ENCODE measurements around the gene MAST3. TPM values are rescaled to one million over a fixed set of nuclear protein-coding genes. Genes with fewer than 3 reads are reported as not detected.

The MAST3 gene
- total and polyA plus RNA-seq, 2 of the 8 experiments (the other 6 are each of a cell fraction or from before 2014, with no cell fraction given): 3.4 to 9.0 TPM

DNA sequence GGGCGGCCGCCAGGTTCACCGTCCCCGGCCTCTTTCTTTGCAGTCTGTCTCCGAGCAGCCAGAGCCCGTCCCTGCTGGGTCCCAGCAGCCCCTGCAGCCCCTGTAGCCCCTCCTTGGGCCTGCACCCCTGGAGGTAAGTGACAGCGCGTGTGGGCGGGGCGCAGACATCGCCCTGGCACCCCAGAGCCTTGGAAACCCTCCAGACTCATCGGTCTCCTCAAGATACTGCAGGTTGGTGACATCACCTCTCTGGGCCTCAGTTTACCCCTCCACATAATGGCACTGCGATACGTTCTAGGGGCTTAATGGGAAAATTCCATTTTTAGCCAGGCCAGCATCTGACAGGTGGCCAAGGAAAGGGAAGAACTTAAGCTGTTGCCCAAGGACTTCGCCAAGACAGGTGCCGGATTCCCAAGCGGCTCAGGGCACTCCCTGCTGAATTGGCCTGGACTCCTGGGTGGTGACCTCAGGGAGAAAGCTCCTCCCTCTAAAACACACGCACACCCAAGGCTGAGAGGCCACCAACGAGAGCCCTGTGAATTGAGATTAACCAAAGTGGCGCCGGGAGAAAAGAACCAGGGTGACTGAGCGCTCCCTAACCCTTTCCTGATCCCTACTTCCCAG is 13.1 kb downstream of the MAST3 start:
- DNase-seq (ENCODE audit: low read depth in 1 of 2, low spot score in 2 of 2) (no peak), FAIRE-seq (no peak)
- no peak overlapping the region for H2BK15ac ChIP-seq (ENCODE audit: low read length)
- CTCF ChIA-PET (ENCODE audit: partially characterized antibody): interaction anchor here (0.7 to 5.1 kb wide), 18 partner anchors 9 to 420 kb away, joined by 3 to 29 read pairs (median 4); partner anchors contain the start of gene PIK3R2
- no peak overlapping the region for H3K56ac ChIP-seq (replicated peaks; ENCODE audit: insufficient read length, low read depth, low read length)
- H3K4ac ChIP-seq (replicated peaks; ENCODE audit: insufficient read length, low read depth, low read length): no peak overlapping the region
- no peaks in the 10 kb centered on the region for H3K36me3 ChIP-seq (ENCODE audit: control insufficient read depth in 2 of 4, insufficient read depth in 4 of 4, low read length in 3 of 4)
- no peak overlapping the region for H3K18ac ChIP-seq (ENCODE audit: extremely low read depth, low read length)
- peak overlapping the region; percentile 55 to 71 (median 62) for H3K4me3 ChIP-seq (ENCODE audit: extremely low read depth in 1 of 4, insufficient read depth in 2 of 4, low read depth in 3 of 4, low read length in 4 of 4)
- WGBS, 2 experiments (ENCODE audit: extremely low coverage in 1 of 2, insufficient coverage in 1 of 2, insufficient read length in 1 of 2, insufficient replicate concordance in 2 of 2, low coverage in 1 of 2, low lambda C conversion rate in 2 of 2, missing lambda C conversion rate in 1 of 2): 38% methylated on average over 21 of the region's 22 CpGs; no CpG with 5 or more reads in 1 of the 2 experiments
- no peak for TF ChIP-seq TAF1 (IDR thresholded peaks at IDR 0.05; ENCODE audit: low read depth, low read length)
- no peak for TF ChIP-seq KDM4A (IDR thresholded peaks at IDR 0.05; ENCODE audit: low read depth, low read length, severe bottlenecking)
- TF ChIP-seq SP4 (IDR thresholded peaks at IDR 0.05; ENCODE audit: low read length): no peak
- no peak for TF ChIP-seq SIRT6 (IDR thresholded peaks at IDR 0.05; ENCODE audit: low read length)
- no peak for TF ChIP-seq BCL11A (IDR thresholded peaks at IDR 0.05; ENCODE audit: low read depth in 2 of 2, low read length in 2 of 2)
- TF ChIP-seq NRF1 (IDR thresholded peaks at IDR 0.05; ENCODE audit: low read depth, low read length): no peak
- H3K4me1 ChIP-seq (replicated peaks in 1 of 4; ENCODE audit: control insufficient read depth in 3 of 4, insufficient read depth in 4 of 4, low read length in 3 of 4): peaks cover 0 to 8% (median 4%) of the 10 kb centered on the region in 4 experiments; a peak in 3 of 7 replicates
- peak overlapping the region in 2 of 4 experiments; percentile 34 to 35; a peak in 3 of 7 replicates for H3K9ac ChIP-seq (replicated peaks in 1 of 4; ENCODE audit: extremely low read depth in 1 of 4, low read depth in 3 of 4, low read length in 3 of 4)
- H2AK5ac ChIP-seq (ENCODE audit: low read depth, low read length): no peak overlapping the region
- no peaks in the 10 kb centered on the region for H3K79me1 ChIP-seq (ENCODE audit: low read depth, low read length)
- POLR2A ChIA-PET (ENCODE audit: partially characterized antibody): interaction anchor here (0.8 to 4.3 kb wide), 11 partner anchors 9 to 341 kb away, joined by 3 to 15 read pairs (median 3); partner anchors contain the start of genes JUND, MAST3, PIK3R2 and RAB3A
- peaks cover 0 to 12% (median 9%) of the 10 kb centered on the region in 4 experiments; a peak in 5 of 7 replicates for H3K27me3 ChIP-seq (replicated peaks in 1 of 4; ENCODE audit: control insufficient read depth in 3 of 4, extremely low read depth in 1 of 4, insufficient read depth in 3 of 4, low read length in 3 of 4)
- peaks cover 12% of the 10 kb centered on the region for H3K23me2 ChIP-seq (ENCODE audit: low read depth, low read length)
- no peak overlapping the region for H4K91ac ChIP-seq (replicated peaks; ENCODE audit: insufficient read length, low read length)
- no peak overlapping the region for H2BK12ac ChIP-seq (ENCODE audit: low read depth, low read length)
- H3K14ac ChIP-seq (ENCODE audit: insufficient read length): no peak overlapping the region
- no peak overlapping the region for H3K23ac ChIP-seq (ENCODE audit: insufficient read length)
- no peak overlapping the region for H2AFZ ChIP-seq (ENCODE audit: low read length)
- peak overlapping the region; percentile 68 to 87 for H3K4me2 ChIP-seq (ENCODE audit: insufficient read depth in 1 of 2, low read depth in 2 of 2, low read length in 2 of 2)
- H2BK20ac ChIP-seq (ENCODE audit: low read length): no peak overlapping the region
- no peak overlapping the region for H2BK5ac ChIP-seq (ENCODE audit: low read depth, low read length)
- H2BK120ac ChIP-seq (replicated peaks; ENCODE audit: low read depth, low read length): no peak overlapping the region
- peak overlapping the region; percentile 78; the same call in 1 of the 2 replicates for H4K8ac ChIP-seq (ENCODE audit: extremely low read depth, insufficient read depth, low read length)
- H3K9me3 ChIP-seq (ENCODE audit: insufficient read depth in 2 of 2, low read depth in 1 of 2, low read length in 1 of 2): no peaks in the 10 kb centered on the region
- no peak overlapping the region for H4K5ac ChIP-seq (ENCODE audit: insufficient read length, low read depth, low read length)
- H4K20me1 ChIP-seq (replicated peaks in 1 of 2; ENCODE audit: control insufficient read depth in 1 of 2, insufficient read depth in 2 of 2, low read length in 2 of 2): peaks cover 0 to 2% of the 10 kb centered on the region in 2 experiments
- H3K79me2 ChIP-seq (ENCODE audit: control insufficient read depth in 1 of 2, insufficient read depth in 2 of 2, low read length in 2 of 2): no peaks in the 10 kb centered on the region
- H3K27ac ChIP-seq (ENCODE audit: low read depth, low read length): no peak overlapping the region

All from H1 (cell line).